Measurements from ENCODE around the gene ASXL3. TPM values are rescaled to one million over a fixed set of nuclear protein-coding genes. Genes with fewer than 3 reads are reported as not detected.
A peak's percentile ranks its signal among the peaks of the same experiment; 100 is the strongest.

The ASXL3 gene
- total RNA-seq, 4 donors from 2014 or later: 0.93 to 2.2 (median 1.5) TPM

- Histone ChIP-seq H3K27ac (peak overlapping the region in 1 of 4 donors; percentile 15), H3K9me3 (no peaks in the 10 kb centered on the region), H3K4me3 (no peak overlapping the region), H3K4me1 (peaks cover 0 to 21% (median 6%) of the 10 kb centered on the region in 3 donors), H3K27me3 (peaks cover 21% of the 10 kb centered on the region), H3K36me3 (no peaks in the 10 kb centered on the region)
- no peak for ATAC-seq
- TF ChIP-seq CTCF (IDR thresholded peaks at IDR 0.05): no peak
- TF ChIP-seq POLR2AphosphoS5 (IDR thresholded peaks at IDR 0.05): no peak
- no peak for TF ChIP-seq POLR2A (IDR thresholded peaks at IDR 0.05)
- no peak for TF ChIP-seq EP300 (IDR thresholded peaks at IDR 0.05)
- 60 to 61% methylated on average over 2 of the region's 2 CpGs for WGBS, 2 donors (ENCODE audit: low coverage in 1 of 2)
Observed at GRCh38 chr18:33581856-33582255, 3.8 kb downstream of the ASXL3 start.

GRCh38 chr18:33583901-33584300, 5.9 kb downstream of the ASXL3 start:
- ATAC-seq: no peak
- 100% methylated on average over 1 of the region's 1 CpG for WGBS, 2 donors (ENCODE audit: low coverage in 1 of 2)
- TF ChIP-seq EP300 (IDR thresholded peaks at IDR 0.05): no peak
- no peak for TF ChIP-seq CTCF (IDR thresholded peaks at IDR 0.05)
- TF ChIP-seq POLR2A (IDR thresholded peaks at IDR 0.05): no peak
- TF ChIP-seq POLR2AphosphoS5 (IDR thresholded peaks at IDR 0.05): no peak

GRCh38 chr18:33584548-33585430, 6.8 kb downstream of the ASXL3 start:
- peak overlapping the region in 1 of 4 donors; percentile 4 for H3K27ac ChIP-seq
- ATAC-seq: no peak
- no peaks in the 10 kb centered on the region for H3K36me3 ChIP-seq
- 53 to 67% methylated on average over 3 of the region's 3 CpGs for WGBS, 2 donors (ENCODE audit: low coverage in 1 of 2)
- H3K4me1 ChIP-seq: no peaks in the 10 kb centered on the region
- H3K27me3 ChIP-seq: no peaks in the 10 kb centered on the region
- H3K9me3 ChIP-seq: no peaks in the 10 kb centered on the region
- no peak overlapping the region for H3K4me3 ChIP-seq
- TF ChIP-seq EP300 (IDR thresholded peaks at IDR 0.05): no peak
- TF ChIP-seq POLR2A (IDR thresholded peaks at IDR 0.05): no peak
- no peak for TF ChIP-seq CTCF (IDR thresholded peaks at IDR 0.05)
- TF ChIP-seq POLR2AphosphoS5 (IDR thresholded peaks at IDR 0.05): no peak

More at GRCh38 chr18:33583901-33584300, 5.9 kb downstream of the ASXL3 start:
- H3K9me3 ChIP-seq: no peaks in the 10 kb centered on the region
- peaks cover 0 to 6% (median 0%) of the 10 kb centered on the region in 3 donors for H3K4me1 ChIP-seq
- no peak overlapping the region for H3K27ac ChIP-seq
- no peak overlapping the region for H3K4me3 ChIP-seq
- H3K36me3 ChIP-seq: no peaks in the 10 kb centered on the region
- peaks cover 2% of the 10 kb centered on the region for H3K27me3 ChIP-seq

GRCh38 chr18:33585431-33585775, 7.4 kb downstream of the ASXL3 start:
- Histone ChIP-seq H3K36me3 (no peaks in the 10 kb centered on the region), H3K27ac (peak overlapping the region in 1 of 4 donors; percentile 4), H3K4me3 (no peak overlapping the region), H3K27me3 (no peaks in the 10 kb centered on the region), H3K4me1 (no peaks in the 10 kb centered on the region), H3K9me3 (no peaks in the 10 kb centered on the region)
- ATAC-seq: no peak
- 79 to 89% methylated on average over 3 of the region's 3 CpGs for WGBS, 2 donors (ENCODE audit: low coverage in 1 of 2)
- TF ChIP-seq POLR2AphosphoS5 (IDR thresholded peaks at IDR 0.05) (no peak), CTCF (IDR thresholded peaks at IDR 0.05) (no peak), POLR2A (IDR thresholded peaks at IDR 0.05) (no peak), EP300 (IDR thresholded peaks at IDR 0.05) (no peak)

GRCh38 chr18:33588361-33588760, 10.3 kb downstream of the ASXL3 start:
- no peak overlapping the region for H3K4me3 ChIP-seq
- no peak for TF ChIP-seq CTCF (IDR thresholded peaks at IDR 0.05)
- TF ChIP-seq POLR2A (IDR thresholded peaks at IDR 0.05): no peak
- no peak for TF ChIP-seq EP300 (IDR thresholded peaks at IDR 0.05)
- no peak for TF ChIP-seq POLR2AphosphoS5 (IDR thresholded peaks at IDR 0.05)
- H3K4me1 ChIP-seq: no peaks in the 10 kb centered on the region
- H3K27ac ChIP-seq: no peak overlapping the region
- ATAC-seq: no peak
- no peaks in the 10 kb centered on the region for H3K9me3 ChIP-seq
- H3K36me3 ChIP-seq: no peaks in the 10 kb centered on the region
- WGBS, 2 donors (ENCODE audit: low coverage in 1 of 2): 100% methylated on average over 1 to 2 of the region's 2 CpGs
- no peaks in the 10 kb centered on the region for H3K27me3 ChIP-seq

Measured in gastroesophageal sphincter (tissue), 4 donors.